Measurements from ENCODE around the gene NFIL3.
A peak's percentile ranks its signal among the peaks of the same experiment; 100 is the strongest.
"Not testable (repeated sequence)": the region's sequence is repeated elsewhere in the genome, so short reads cannot be mapped to it uniquely, and the experiment has no call there.

NFIL3 gene

GRCh38 chr9:91423785-91424402, at the start of gene NFIL3:
TSS of gene NFIL3 (minus strand) at chr9:91423832. CDS start at chr9:91410734, 13,098 bp downstream.
- FAIRE-seq (no peak), DNase-seq (ENCODE audit: low spot score) (peak; percentile 71)

DNA sequence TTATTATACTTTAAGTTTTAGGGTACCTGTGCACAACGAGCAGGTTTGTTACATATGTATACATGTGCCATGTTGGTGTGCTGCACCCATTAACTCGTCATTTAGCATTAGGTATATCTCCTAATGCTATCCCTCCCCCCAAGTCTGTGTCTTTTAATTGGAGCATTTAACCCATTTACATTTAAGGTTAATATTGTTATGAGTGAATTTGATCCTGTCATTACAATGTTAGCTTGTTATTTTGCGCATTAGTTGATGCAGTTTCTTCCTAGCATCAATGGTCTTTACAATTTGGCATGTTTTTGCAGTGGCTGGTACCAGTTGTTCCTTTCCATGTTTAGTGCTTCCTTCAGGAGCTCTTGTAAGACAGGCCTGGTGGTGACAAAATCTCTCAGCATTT, 47.9 kb upstream of the NFIL3 start:
- not testable (repeated sequence) for DNase-seq (ENCODE audit: low spot score); FAIRE-seq

- peak; percentile 84 for DNase-seq (ENCODE audit: low spot score)
- FAIRE-seq, result peak; percentile 97
These were observed 41.8 kb upstream of the NFIL3 start for GRCh38 chr9:91465420-91465819.

DNA sequence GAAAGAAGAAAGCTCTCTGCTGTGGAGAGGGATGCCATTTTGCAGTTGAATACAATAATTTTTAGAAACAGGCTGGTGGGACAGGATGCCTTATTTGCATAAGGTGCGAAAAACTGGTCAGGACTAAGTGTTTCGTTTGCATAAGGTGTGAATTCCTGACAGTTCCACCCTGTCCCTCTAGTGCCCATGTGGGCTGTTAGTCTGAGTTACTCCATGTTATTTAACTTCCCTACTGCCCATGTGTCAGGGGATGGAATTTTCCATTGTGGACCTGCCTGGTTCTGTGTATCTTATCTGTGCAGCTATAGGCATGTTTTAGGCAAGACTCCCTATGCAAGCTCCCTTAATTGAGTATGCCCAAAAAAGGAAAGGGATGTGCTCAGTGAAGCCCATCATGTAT, 35.3 kb upstream of the NFIL3 start:
- FAIRE-seq (no peak), DNase-seq (ENCODE audit: low spot score) (no peak)

- DNase-seq (ENCODE audit: low spot score), result no peak
- FAIRE-seq, result no peak
These were observed 29.2 kb upstream of the NFIL3 start for GRCh38 chr9:91452844-91453243.

- DNase-seq (ENCODE audit: low spot score), result no peak
- no peak for FAIRE-seq
These were observed 28.0 kb upstream of the NFIL3 start for GRCh38 chr9:91451431-91452270.

- DNase-seq (ENCODE audit: low spot score) (no peak), FAIRE-seq (no peak)
These were observed 21.5 kb upstream of the NFIL3 start for GRCh38 chr9:91445135-91445534.

DNA sequence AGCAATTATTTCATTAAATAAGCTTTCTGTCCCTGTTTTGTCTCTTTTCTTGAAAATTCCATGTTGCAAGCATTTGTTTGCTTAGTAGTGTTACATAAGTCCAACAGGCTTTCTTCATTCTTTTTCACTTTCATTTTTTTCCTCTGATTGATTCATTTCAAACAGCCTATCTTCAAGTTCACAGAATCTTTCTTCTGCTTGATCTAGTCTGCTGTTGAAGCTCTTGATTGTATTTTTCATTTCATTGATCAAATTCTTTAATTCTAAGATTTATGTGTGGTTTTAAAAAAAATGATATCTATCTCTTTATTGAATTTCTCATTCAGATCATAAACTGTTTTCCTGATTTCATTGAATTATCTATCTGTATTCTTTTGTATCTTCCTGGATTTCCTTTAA, 20.4 kb upstream of the NFIL3 start:
- DNase-seq (ENCODE audit: low spot score), result no peak
- FAIRE-seq, result peak; percentile 34

- no peak for DNase-seq (ENCODE audit: low spot score)
- no peak for FAIRE-seq
These were observed 19.8 kb upstream of the NFIL3 start for GRCh38 chr9:91443321-91443993.

GRCh38 chr9:91436841-91437240, 13.2 kb upstream of the NFIL3 start:
- FAIRE-seq, result no peak
- no peak for DNase-seq (ENCODE audit: low spot score)

GRCh38 chr9:91433180-91433579, 9.5 kb upstream of the NFIL3 start:
- FAIRE-seq (peak; percentile 95), DNase-seq (ENCODE audit: low spot score) (peak; percentile 93)

DNA sequence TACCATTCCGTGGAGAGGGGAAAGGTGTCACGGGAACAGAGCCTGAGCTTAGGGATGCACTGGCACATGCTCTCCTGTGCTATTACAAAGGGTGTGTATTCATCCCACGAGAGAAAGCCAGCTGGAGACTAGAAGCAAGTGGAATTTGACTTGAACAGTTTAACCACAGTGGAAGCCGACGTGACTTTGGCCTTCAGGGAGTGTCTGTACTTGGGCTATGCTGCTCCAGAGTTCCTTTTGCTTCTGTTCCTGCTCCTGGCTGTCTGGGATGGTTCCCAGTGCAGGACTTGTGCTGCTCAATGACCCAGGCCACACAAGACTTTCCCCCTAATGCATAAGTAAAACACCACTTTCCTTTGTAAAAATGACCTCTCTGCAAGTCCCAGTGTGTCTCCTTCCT, 7.9 kb upstream of the NFIL3 start:
- FAIRE-seq, result no peak

GRCh38 chr9:91429501-91429900, 5.9 kb upstream of the NFIL3 start:
- FAIRE-seq, result no peak

More for the DNA sequence above, 7.9 kb upstream of the NFIL3 start:
- no peak for DNase-seq (ENCODE audit: low spot score)

GRCh38 chr9:91428927-91429351, 5.3 kb upstream of the NFIL3 start:
- FAIRE-seq, result no peak
- DNase-seq (ENCODE audit: low spot score), result no peak

More at GRCh38 chr9:91429501-91429900, 5.9 kb upstream of the NFIL3 start:
- DNase-seq (ENCODE audit: low spot score), result no peak

- FAIRE-seq (no peak), DNase-seq (ENCODE audit: low spot score) (no peak)
These were observed 4.8 kb upstream of the NFIL3 start for GRCh38 chr9:91428436-91428835.

DNA sequence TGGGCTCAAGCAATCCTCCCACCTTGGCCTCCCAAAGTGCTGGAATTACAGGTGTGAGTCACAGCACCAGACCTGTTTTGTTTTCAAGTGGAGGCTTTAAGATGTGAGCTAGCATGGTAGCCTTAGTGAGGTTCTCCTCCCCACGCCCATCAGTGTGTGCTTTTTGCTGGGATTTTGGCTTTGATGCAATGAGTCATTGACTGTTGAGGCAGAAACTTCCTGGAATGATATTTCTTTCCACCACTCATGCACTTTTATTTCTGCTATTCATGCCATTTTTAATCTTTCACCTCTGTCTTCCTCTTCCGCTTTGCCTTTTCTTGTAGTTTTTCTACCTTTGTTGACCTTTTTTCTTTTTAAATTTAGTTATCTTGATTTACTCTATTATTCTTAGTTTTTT, 4.2 kb upstream of the NFIL3 start:
- peak; percentile 81 for DNase-seq (ENCODE audit: low spot score)
- peak; percentile 87 for FAIRE-seq

GRCh38 chr9:91426123-91426745, 2.6 kb upstream of the NFIL3 start:
- peak; percentile 93 for FAIRE-seq
- peak; percentile 74 for DNase-seq (ENCODE audit: low spot score)

GRCh38 chr9:91425271-91425670, 1.6 kb upstream of the NFIL3 start:
- FAIRE-seq (no peak), DNase-seq (ENCODE audit: low spot score) (no peak)

DNA sequence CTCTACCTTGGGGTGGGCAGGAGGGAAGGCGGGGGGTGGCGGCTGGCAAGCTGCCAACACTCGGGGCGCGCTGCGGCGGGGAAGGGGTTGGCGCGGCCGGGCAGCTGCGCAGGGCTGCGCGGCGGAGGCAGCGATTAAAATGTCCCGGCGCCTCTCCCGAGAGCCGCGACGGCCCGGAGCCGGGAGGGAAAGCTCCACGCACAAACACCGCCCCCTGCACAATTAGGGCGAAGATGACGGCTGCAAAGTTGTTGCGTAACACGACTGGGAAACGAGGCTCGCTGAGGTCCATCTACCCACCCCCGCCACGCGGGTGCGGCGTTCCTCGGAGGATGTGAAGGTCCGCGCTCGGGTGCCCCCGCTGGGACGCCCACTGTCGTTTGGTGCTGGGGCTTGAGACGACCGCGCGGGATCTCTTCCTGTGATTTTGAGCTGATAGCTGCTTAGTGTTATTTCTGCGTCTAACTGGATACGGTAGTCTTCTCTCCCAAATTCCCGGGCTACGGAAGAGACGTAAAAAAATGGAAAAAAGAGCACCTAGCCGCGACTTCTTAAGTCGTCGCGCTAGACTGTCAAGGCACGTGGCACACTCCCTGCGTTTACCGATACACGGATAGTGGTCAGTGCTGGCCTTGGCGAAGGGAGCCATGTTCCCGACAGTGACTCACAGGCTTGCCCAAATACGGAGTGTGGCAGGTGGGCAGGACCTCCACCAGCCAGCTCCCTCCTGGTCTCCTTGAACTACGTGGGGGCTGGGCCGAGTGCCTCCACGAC, 958 bp upstream of the NFIL3 start:
- FAIRE-seq (no peak), DNase-seq (ENCODE audit: low spot score) (peak; percentile 60)

DNA sequence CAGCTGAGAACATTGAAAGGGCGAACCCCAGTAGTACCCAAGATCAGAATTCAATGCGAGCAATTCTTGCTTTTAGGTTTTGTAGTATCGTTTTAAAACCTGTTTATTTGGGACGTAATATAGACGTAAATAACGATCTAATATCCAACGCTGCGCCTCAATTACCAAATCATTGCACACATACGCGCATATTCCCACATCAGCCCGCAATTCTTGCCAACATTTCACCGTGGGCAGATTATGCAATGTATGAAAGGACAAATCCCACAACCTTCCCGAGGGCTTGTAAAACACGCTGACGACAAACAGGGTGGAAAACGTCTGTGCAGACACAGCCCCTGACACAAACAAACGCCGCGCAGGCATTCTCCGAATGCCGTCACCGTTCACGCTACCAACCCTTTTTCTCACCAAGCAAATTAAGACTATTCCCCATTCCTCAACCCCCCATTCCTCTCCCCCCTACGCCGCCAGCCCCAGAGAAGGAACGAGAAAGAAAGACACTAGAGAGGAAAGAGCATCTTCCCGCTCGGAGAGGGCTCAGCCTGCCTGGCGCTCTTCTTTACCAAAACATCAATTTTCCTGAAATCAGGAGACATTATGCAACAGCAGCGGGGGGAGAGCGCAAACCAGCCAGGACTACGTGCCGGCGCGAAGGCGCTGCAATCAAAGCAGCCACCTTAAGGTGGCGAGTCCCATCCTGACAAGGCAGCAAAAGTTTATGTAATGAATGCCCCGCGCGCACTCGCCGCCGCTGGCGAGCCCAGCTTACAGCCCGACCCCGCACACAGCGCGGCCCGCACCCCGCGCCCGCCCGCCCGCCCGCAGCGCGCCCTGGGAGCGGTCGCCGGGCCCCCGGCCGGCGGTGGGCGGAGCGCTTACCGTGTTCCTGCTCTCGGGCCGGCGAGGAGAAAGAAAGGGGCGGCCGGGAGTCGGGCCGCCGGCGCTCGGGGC, 597 bp downstream of the NFIL3 start:
- FAIRE-seq (no peak), DNase-seq (ENCODE audit: low spot score) (peak; percentile 63)

All from RCC 7860 (cell line).